ENCODE data around the gene CAVIN1.
"Not testable (repeated sequence)": the region's sequence is repeated elsewhere in the genome, so short reads cannot be mapped to it uniquely, and the experiment has no call there.

The CAVIN1 gene

GRCh38 chr17:42404326-42405055 is 18.6 kb downstream of the CAVIN1 start:
- no peak for DNase-seq

- DNase-seq: peak; percentile 27 to 37
These were observed 19.9 kb downstream of the CAVIN1 start for GRCh38 chr17:42403150-42403549.

GRCh38 chr17:42402117-42402516 is 20.9 kb downstream of the CAVIN1 start:
- no peak for DNase-seq

DNA sequence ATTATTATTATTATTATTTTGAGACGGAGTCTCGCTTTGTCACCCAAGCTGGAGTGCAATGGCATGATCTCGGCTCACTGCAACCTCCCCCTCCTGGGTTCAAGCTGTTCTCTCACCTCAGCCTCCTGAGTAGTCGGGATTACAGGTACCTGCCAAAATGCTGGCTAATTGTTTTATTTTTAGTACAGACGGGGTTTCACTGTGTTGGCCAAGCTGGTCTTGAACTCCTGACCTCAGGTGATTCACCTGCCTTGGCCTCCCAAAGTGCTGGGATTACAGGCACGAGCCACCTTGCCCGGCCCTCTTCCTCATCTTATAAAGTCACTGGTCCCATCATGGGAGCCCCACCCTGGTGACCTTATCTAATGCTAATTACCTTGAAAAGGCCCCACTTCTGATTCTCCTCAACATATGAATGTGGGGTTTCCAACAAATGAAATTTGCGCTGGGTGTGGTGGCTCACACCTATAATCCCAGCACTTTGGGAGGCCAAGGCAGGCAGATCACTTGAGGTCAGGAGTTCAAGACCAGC is 22.1 kb downstream of the CAVIN1 start:
- not testable (repeated sequence) for DNase-seq

DNA sequence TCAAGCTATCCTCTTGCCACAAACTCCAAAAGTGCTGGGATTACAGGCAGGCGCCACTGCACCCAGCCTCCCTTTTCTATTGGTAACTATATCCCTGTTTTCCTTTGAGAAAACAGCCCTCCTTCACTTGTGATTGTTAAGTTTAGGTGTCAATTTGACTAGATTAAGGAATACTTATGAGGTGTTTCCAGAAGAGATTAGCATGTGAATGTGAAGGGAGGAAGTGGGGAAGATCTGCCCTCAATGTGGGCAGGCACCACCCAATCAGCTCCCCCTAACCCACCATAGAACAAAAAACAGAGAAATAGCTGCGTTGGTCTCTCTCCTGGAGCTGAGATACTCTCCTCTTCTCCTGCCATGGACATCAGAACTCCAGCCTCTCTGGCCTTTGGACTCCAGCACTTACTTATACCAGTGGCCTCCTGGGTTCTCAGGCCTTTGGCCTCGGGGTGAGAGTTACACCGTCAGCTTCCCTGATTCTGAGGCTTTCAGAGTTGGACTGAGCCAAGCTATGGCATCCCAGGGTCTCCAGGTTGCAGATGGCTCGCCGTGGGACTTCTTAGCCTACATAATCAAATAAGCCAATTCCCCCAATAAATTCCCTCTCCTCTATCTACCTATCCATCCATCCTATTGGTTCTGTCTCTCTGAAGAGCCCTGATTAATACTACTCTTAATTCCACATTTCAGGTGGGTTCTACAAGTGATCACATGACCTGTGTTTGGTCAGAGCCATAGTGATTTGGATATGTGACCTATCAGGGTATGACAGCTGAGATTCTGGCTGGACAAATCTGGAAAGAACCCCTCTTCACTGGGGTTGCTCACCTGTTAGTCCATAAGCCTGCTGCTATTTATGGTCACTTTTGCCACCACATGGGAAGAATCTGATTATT is 22.9 kb downstream of the CAVIN1 start:
- DNase-seq: no peak

- no peak for DNase-seq
These were observed 23.9 kb downstream of the CAVIN1 start for GRCh38 chr17:42399121-42399520.

DNA sequence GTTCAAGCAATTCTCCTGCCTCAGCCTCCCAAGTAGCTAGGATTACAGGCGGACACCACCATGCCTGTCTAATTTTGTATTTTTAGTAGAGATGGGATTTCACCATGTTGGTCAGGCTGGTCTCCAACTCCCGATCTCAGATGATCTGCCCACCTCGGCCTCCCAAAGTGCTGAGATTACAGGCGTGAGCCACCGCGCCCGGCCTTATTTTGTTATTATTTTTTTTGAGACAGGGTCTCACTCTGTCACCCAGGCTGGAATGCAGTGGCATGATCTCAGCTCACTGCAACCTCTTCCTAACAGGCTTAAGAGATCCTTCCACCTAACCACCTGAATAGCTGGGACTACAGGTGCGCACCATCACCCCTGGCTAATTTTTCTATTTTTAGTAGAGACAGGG is 27.5 kb downstream of the CAVIN1 start:
- DNase-seq: not testable (repeated sequence)

GRCh38 chr17:42394838-42395237 is 28.2 kb downstream of the CAVIN1 start:
- no peak for DNase-seq

DNA sequence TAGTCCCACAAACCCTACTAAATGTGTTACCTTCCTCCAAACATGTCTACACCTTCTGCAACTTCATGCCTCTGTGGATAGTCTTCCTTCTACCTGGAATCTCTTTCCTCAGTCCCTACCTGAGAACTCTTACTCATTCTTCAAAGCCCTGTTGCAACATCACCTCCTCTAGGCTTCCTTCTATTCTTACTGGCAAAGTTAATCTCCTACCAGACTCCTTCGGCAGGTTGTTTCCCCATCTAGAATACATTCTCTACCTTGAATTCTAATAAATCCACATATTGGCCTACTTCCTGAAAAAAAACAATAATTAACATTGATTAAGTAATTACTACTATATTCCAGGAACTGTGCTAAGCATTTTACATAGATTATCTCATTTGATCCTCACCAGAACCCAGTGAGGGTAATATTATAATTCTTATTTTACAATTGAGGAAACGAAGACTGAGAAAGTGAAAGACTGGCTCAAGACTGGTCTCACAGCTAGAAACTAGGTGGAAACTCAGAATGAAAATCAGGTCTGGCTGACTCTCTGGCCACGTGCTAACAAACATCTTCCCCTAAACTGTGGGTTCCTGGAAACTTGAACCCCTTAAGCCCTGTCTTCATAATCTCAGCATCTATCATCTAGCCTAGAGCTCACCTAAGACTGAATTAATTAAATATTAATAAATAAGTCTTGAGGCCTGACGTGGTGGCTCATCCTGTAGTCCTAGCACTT is 30.2 kb downstream of the CAVIN1 start:
- no peak for DNase-seq

DNA sequence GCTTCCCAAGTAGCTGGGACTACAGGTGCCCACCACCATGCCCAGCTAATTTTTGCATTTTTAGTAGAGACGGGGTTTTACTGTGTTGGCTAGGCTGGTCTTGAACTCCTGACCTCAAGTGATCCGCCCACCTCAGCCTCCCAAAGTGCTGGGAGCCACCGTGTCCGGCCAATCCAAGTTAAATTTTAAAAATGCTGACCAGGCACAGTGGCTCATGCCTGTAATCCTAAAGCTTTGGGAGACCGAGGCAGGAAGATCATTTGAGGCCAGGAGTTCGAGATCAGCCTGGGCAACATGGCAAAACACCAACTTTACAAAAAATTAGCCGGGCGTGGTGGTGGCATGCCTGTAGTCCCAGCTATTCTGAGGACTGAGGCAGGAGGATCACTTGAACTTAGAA is 31.6 kb downstream of the CAVIN1 start:
- not testable (repeated sequence) for DNase-seq

- no peak for DNase-seq
These were observed 33.2 kb downstream of the CAVIN1 start for GRCh38 chr17:42389899-42390298.

GRCh38 chr17:42389135-42389417 is 34.0 kb downstream of the CAVIN1 start:
- no peak for DNase-seq

DNA sequence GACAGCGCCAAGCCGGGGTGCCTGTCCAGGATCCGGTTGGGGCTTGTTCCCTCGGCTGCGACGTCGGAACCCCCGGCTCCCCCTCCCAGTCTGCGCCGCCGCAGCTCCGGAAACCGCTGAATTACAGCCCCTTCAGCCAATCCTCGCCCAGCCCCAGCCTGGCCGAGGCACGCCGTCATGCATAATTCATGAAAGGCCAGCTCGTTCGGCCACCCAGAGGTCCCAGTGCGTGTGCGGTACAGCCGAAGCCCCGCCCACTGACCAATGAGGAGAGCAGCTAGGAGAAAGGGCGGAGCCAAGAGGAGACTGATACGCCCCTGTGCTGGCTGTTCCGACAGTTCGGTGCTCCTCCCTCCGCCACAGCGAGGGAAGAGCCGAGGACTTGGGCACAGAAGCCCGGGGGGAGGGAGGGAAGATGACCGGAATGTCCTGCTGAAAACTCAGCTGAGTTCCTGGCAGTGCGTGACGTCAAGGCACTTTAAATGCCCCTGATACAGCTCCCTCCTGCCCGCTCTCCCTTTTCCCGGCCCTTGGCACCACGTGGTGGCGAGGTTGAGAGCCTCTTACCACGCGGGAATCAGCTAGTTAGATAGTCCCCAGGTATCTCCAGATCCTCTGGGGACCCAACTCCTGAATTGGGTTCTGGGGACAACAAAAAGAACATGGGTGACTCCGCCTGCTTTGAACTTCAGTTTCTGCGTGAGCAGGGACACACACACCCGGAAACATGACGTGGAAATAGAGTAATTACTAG is 34.5 kb downstream of the CAVIN1 start, which contains the start of gene STAT3:
TSS of gene STAT3 (minus strand) at position 62 of the 754 bp plus-strand sequence. CDS start 39,926 bp downstream, outside the sequence.
- peak; percentile 100 for DNase-seq

DNA sequence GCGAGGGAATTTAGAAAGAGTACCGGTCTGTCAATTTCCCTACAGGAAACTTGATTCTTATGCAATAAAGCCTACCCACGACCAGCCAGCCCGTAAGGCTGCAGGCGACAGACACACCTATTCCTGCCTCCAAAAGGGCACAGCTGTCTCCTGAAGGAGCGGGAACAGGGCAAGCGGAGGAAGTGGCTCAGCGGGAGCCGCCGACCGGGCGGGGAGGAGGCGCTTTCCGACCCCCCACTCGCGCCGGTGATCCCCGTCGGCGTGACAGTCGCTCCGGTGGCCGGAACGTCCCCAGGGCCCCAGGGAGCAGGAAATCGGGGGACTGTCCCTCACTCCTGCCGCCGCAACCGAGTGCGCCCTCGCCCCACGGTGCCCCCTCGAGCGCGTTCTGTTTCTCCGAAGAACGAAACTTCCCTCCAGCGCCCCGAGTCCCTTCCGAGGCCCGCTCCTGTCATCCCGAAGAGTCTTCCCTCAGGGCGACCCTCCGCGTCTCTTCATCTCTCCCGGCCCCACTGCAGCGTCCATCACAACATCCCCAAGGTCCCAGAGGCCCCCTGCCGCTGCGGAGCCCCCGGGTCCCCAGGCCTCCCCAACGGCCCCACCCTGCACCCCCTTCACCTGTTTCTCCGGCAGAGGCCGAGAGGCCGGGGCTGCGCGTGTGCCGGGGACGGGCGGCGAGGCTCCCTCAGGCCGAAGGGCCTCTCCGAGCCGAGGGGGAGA is 35.2 kb downstream of the CAVIN1 start:
- DNase-seq: peak; percentile 84 to 86

- DNase-seq: peak; percentile 87 to 92
These were observed 36.0 kb downstream of the CAVIN1 start for GRCh38 chr17:42386777-42387657.

DNA sequence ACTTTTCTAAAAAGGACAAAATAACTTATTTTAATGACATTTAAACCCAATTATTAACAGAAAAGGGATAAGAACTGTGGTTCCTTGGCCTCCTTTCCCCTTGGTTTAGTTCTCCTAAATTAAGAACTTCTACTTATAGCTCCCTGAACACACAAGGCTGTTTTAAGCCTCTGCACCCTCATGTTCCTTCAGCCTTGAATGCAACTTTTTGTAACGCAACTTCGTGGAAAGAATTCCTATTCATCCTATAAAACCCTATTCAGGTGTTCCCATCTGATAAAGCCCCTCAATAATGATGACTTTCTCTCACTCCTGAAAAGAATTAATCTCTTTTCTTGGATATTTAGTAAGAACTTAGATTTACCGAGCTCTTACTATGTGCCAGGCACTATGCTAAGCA is 41.2 kb downstream of the CAVIN1 start:
- DNase-seq: no peak

DNA sequence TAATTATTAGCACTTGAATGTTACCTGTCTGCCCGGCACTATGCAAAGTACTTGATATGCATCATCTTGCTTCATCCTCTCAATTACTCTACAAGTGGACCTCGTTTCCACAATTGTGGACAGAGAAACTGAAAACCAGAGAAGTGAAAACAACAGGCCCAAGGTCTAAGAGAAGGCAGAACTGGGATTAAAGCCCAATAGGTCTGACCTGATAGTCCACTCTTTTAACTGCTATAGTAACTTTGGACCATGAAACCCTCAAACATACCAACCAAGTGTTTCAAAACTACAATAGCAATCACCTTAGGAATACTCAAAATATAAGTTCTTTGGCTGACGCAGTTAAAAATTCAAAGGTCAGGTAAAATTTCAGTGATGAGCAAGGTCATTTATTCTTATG is 42.1 kb downstream of the CAVIN1 start:
- no peak for DNase-seq

DNA sequence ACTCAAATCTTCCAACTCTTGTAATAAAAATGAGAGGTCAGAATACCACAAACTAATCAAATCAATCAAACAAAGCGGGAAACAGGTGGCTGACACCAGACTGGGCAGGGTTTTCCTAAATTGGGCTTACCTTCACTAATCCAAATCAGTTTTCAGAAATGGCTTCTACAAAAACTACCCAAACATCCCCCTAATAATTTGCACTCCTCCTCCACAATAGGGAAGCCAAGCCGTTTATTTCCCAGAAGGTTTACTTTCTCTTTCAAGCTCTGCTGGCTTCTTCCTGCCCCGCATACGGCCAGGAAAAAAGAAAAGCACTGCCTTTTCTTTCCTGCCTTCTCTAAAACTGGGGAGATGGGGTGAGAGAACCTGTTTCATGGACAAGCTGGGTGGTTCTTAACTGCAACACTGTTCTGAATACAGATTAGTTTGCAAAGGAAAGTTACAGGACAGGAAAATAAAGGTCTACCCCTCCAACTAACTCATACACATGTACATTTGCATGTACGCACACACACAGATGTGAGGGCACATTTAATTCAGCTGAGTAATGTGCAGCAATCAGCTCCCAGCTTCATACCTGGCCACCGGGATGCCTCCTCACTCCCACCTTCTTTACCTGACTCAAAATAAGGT is 44.0 kb downstream of the CAVIN1 start:
- DNase-seq: peak in 1 of 2 experiments; percentile 32

GRCh38 chr17:42378359-42378958 is 44.6 kb downstream of the CAVIN1 start:
- DNase-seq: no peak

- DNase-seq: no peak
These were observed 49.2 kb downstream of the CAVIN1 start for GRCh38 chr17:42373896-42374295.
